Right kidney (tissue), 9 donors: ENCODE measurements around the gene ZDHHC15.
"Not testable (repeated sequence)": the region's sequence is repeated elsewhere in the genome, so short reads cannot be mapped to it uniquely, and the experiment has no call there.

ENCODE experiments used
- DNase-seq: peaks from one replicate; pipeline ENCODE4 v3.0.0-alpha.2; 2016
- long read RNA-seq, 8 donors: transcript quantifications; one replicate each; lab custom pipeline, GENCODE V29; 2026

The ZDHHC15 gene
- long read RNA-seq, donor 1: 0 reads
- long read RNA-seq, donor 2, full-length matches to known transcripts: 1 of 1 reads
- long read RNA-seq, donor 2, partial matches to known transcripts: 0 of 1 reads
- long read RNA-seq, donor 2, other reads (novel, unspliced or antisense): 0 of 1 reads
- long read RNA-seq, donor 3, full-length matches to known transcripts: 1 of 1 reads
- long read RNA-seq, donor 3, partial matches to known transcripts: 0 of 1 reads
- long read RNA-seq, donor 3, other reads (novel, unspliced or antisense): 0 of 1 reads
- long read RNA-seq, donor 4: 0 reads
- long read RNA-seq, donor 5, full-length matches to known transcripts: 2 of 2 reads
- long read RNA-seq, donor 5, partial matches to known transcripts: 0 of 2 reads
- long read RNA-seq, donor 5, other reads (novel, unspliced or antisense): 0 of 2 reads
- long read RNA-seq, donor 6: 0 reads
- long read RNA-seq, donor 7, full-length matches to known transcripts: 2 of 2 reads
- long read RNA-seq, donor 7, partial matches to known transcripts: 0 of 2 reads
- long read RNA-seq, donor 7, other reads (novel, unspliced or antisense): 0 of 2 reads
- long read RNA-seq, donor 8: 0 reads

GRCh38 chrX:75522565-75523431, at the start of gene ZDHHC15:
Gene ZDHHC15 (minus strand): TSS chrX:75523037. CDS start chrX:75523024, 13 bp downstream.
- peak; percentile 73 for DNase-seq

DNA sequence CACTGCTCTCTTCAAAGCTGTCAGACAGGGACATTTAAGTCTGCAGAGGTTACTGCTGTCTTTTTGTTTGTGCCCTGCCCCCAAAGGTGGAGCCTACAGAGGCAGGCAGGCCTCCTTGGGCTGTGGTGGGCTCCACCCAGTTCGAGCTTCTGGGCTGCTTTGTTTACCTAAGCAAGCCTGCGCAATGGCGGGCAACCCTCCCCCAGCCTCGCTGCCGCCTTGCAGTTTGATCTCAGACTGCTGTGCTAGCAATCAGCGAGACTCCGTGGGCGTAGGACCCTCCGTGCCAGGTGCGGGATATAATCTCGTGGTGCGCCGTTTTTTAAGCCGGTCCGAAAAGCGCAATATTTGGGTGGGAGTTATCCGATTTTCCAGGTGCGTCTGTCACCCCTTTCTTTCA, 37.7 kb upstream of the ZDHHC15 start:
- DNase-seq: not testable (repeated sequence)

- DNase-seq: no peak
Measured at GRCh38 chrX:75547783-75548182, 24.9 kb upstream of the ZDHHC15 start.

DNA sequence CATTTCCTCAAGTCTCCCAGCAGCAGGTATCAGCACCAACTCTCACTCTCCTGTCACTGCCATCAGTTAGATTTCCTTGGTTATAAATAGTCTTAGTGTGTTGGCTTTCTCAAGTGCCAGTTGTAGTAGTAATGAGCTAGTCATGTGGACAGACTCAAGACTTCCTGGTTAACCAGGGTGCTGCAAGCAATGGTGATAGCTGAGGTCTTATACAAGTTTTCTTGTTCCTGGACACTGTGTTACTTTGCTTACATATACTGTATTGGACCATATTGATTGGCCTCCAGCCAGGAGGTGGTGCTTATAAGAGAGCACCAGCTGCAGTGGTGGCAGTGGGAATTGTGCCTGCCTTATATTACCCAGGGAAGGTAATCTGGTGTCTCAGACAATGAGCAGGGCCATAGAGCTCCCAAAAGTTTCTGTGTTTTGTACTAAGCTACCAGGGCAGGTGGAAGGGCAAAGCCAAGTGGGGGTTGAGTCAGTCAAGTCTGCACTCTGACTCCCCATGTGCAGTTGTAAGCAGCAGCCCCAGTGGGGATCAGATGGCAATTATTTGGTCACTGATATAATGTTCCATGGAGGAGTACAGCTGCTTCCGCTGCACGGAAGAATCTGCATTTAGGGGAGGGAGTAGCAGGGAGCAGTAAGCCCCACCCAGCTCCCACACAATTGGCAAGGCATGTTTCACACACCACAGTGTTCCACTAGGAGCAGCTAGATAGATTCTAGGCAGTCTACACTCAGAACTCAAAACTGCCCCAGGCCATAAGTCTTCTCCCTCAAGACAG, 24.1 kb upstream of the ZDHHC15 start:
- DNase-seq: no peak

DNA sequence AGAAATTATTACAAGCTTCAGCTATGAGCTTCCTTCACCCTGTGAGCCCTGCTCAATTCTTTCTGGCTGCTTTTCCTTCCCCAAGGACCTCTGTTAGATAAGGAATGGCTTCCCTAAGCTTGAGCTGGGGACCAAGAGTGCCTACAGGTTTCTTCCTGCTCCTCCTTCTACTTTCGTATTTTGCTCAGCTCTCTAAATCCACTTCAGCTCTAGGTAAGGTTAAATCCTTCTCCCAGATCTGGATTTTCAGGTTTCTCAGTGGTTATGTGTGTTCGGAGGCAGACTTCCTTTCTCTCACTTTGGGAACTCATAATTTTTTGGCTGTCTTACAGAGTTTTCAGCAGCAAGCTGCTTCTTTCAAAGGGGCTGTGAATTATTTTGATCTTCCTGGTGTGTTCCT, 21.9 kb upstream of the ZDHHC15 start:
- no peak for DNase-seq

- no peak for DNase-seq
Measured at GRCh38 chrX:75483933-75484332, 38.9 kb downstream of the ZDHHC15 start.

- DNase-seq: not testable (repeated sequence)
Measured at GRCh38 chrX:75461780-75462179, 61.1 kb downstream of the ZDHHC15 start.

GRCh38 chrX:75421688-75422230, 101.1 kb downstream of the ZDHHC15 start:
- no peak for DNase-seq

DNA sequence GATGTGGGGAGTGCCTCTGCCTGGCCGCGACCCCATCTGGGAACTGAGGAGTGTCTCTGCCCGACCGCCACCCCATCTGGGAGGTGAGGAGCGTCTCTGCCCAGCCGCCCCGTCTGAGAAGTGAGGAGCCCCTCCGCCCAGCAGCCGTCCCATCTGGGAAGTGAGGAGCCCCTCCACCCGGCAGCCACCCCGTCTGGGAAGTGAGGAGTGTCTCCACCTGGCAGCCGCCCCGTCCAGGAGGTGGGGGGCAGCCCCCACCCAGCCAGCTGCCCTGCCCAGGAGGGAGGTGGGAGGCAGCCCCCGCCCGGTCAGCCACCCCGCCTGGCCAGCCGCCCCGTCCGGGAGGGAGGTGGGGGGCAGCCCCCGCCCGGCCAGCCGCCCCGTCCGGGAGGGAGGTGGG, 115.7 kb downstream of the ZDHHC15 start:
- not testable (repeated sequence) for DNase-seq

- no peak for DNase-seq
Measured at GRCh38 chrX:75390470-75390869, 132.4 kb downstream of the ZDHHC15 start.

- no peak for DNase-seq
Measured at GRCh38 chrX:75369721-75370120, 153.1 kb downstream of the ZDHHC15 start.

DNA sequence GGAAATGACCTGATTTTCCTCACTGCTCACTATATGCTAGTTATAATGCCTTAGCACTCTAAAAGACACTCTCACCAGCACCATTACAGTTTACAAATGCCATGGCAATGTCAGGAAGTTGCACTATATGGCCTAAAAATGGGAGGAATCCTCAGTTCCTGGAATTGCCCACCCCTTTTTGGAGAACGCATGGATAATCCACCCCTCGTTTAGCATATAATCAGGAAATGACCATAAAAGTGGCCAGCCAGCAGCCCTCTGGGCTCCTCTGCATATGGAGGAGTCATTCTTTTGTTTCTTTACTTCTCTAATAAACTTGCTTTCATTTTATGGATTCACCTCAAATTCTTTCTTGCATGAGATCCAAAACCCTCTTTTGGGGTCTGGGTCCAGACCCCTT, 156.0 kb downstream of the ZDHHC15 start:
- no peak for DNase-seq

GRCh38 chrX:75365243-75365975, 157.4 kb downstream of the ZDHHC15 start:
- no peak for DNase-seq

DNA sequence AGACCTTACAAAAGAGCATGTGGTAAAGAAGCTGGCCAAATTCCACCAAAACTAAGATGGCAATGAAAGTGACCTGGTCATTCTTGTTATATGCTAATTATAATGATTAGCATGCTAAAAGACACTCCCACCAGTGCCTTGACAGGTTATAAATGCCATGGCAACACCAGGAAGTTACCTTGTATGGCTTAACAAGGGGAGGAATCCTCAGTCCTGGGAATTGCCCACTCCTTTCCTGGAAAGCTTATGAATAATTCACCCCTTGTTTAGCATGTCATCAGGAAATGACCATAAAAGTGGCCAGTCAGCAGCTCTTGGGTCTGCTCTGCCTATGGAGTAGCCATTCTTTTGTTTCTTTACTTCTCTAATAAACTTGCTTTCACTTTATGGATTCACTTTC, 161.0 kb downstream of the ZDHHC15 start:
- DNase-seq: no peak

DNA sequence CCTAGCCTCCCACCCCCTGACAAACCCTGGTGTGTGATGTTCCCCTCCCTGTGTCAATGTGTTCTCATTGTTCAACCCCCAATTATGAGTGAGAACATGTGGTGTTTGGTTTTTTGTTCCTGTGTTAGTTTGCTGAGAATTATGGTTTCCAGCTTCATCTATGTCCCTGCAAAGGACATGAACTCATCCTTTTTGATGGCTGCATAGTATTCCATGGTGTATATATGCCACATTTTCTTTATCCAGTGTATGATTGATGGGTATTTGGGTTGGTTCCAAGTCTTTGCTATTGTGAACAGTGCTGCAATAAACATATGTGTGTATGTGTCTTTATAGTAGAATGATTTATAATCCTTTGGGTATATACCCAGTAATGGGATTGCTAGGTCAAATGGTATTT, 174.2 kb downstream of the ZDHHC15 start:
- not testable (repeated sequence) for DNase-seq

- no peak for DNase-seq
Measured at GRCh38 chrX:75337525-75337924, 185.3 kb downstream of the ZDHHC15 start.

GRCh38 chrX:75335127-75335458, 187.7 kb downstream of the ZDHHC15 start:
- no peak for DNase-seq

DNA sequence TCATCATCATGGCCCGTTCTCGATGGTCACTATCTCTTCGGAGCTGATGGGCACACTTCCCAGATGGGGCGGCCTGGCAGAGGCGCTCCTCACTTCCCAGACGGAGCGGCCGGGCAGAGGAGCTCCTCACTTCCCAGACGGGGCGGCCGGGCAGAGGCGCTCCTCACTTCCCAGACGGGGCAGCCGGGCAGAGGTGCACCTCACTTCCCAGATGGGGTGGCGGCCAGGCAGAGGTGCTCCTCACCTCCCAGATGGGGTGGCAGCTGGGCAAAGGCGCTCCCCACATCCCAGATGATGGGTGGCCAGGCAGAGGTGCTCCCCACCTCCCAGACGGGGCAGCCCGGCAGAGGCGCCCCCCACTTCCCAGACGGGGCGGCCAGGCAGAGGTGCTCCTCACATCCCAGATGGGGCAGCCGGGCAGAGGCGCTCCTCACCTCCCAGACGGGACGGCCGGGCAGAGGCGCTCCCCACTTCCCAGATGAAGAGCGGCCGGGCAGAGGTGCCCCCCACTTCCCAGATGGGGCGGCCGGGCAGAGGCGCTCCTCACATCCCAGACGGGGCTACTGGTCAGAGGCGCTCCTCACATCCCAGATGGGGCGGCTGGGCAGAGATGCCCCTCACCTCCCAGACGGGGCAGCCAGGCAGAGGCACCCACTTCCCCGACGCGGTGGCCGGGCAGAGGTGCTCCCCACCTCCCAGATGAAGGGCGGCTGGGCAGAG, 188.3 kb downstream of the ZDHHC15 start:
- DNase-seq: not testable (repeated sequence)

GRCh38 chrX:75327607-75328006, 195.2 kb downstream of the ZDHHC15 start:
- DNase-seq: no peak
